ENCODE data around the gene PALD1.

DNA sequence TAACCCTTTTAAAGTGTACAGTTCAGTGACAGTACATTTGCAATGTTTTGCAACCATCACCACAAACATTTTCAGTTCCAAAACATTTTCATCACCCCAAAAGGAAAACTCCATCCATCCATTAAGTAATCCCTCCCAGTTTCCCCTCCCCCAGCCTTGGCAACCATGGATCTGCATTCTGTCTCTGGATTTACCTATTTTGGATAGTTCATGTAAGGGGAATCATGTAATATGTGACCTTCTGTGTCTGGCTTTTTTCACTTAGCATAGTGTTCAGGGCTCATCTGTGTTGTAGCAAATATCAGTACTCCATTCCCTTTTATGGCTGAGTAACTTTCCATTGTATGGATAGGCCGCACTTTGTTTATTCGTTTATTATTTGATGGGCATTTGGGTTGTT is 13.0 kb downstream of the PALD1 start:
- TF ChIP-seq, protein P1, sequence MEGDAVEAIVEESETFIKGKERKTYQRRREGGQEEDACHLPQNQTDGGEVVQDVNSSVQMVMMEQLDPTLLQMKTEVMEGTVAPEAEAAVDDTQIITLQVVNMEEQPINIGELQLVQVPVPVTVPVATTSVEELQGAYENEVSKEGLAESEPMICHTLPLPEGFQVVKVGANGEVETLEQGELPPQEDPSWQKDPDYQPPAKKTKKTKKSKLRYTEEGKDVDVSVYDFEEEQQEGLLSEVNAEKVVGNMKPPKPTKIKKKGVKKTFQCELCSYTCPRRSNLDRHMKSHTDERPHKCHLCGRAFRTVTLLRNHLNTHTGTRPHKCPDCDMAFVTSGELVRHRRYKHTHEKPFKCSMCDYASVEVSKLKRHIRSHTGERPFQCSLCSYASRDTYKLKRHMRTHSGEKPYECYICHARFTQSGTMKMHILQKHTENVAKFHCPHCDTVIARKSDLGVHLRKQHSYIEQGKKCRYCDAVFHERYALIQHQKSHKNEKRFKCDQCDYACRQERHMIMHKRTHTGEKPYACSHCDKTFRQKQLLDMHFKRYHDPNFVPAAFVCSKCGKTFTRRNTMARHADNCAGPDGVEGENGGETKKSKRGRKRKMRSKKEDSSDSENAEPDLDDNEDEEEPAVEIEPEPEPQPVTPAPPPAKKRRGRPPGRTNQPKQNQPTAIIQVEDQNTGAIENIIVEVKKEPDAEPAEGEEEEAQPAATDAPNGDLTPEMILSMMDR (IDR thresholded peaks at IDR 0.05): no peak
- TF ChIP-seq POLR2A (IDR thresholded peaks at IDR 0.05; ENCODE audit: low read depth) (no peak), POLR2AphosphoS5 (IDR thresholded peaks at IDR 0.05) (no peak)

Measured in esophagus muscularis mucosa (tissue), 3 donors.